Right lobe of liver (tissue), 4 donors: ENCODE data around the gene GALNT2.

Experiments
- POLR2A ChIP-seq: fragments of 450-650 bp; IDR thresholded peaks from one replicate; pipeline ENCODE4 v1.6.1; 2017; ENCODE audit warnings: antibody characterized with exemption, mild to moderate bottlenecking
- TF ChIP-seq, protein P1 (sequence below), 4 donors: fragments of 200-600 bp in 3 of 4; fragments of 450-650 bp in 1 of 4; IDR thresholded peaks; one replicate each; pipeline versions ENCODE4 v1.5.1 to v1.8.0; 2016 to 2022; ENCODE audit warnings: antibody characterized with exemption in 4 of 4, mild to moderate bottlenecking in 2 of 4
- donor health status: DM: no; HTN: no; CAD: no.
- donor health status: DM: no; HTN: no; CAD: no.
- donor health status: DM: no; HTN: yes; CAD: no.

DNA sequence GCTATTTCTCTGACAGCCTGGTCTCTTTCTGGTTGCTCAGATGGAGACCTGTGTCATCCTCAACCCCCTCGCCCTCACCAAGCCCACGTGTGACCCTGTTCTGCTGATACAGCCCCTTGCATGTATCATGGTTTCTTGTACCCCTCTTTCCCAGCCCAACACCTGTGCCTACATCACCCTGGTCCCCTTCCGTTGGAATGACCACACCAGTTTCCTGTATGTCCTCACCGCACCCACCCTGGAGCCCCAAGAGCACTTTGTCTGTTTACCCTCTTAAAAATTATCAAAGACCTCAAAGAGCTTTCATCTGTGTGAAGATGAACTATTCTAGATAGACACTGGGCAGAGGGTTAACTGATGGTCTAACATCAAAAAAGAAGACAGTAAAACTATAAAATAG, 179.5 kb downstream of the GALNT2 start:
- TF ChIP-seq, protein P1, sequence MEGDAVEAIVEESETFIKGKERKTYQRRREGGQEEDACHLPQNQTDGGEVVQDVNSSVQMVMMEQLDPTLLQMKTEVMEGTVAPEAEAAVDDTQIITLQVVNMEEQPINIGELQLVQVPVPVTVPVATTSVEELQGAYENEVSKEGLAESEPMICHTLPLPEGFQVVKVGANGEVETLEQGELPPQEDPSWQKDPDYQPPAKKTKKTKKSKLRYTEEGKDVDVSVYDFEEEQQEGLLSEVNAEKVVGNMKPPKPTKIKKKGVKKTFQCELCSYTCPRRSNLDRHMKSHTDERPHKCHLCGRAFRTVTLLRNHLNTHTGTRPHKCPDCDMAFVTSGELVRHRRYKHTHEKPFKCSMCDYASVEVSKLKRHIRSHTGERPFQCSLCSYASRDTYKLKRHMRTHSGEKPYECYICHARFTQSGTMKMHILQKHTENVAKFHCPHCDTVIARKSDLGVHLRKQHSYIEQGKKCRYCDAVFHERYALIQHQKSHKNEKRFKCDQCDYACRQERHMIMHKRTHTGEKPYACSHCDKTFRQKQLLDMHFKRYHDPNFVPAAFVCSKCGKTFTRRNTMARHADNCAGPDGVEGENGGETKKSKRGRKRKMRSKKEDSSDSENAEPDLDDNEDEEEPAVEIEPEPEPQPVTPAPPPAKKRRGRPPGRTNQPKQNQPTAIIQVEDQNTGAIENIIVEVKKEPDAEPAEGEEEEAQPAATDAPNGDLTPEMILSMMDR (IDR thresholded peaks at IDR 0.05): no peak
- no peak for TF ChIP-seq POLR2A
